Stimulated activated CD4-positive, alpha-beta T cell treated with anti-CD3 and anti-CD28 coated beads, Interleukin-2, amount 100 ng/mL, for 4 hours (primary cell): ENCODE results near the gene STIM2.

Source experiments
- DNase-seq: peaks from one replicate; pipeline ENCODE4 v3.0.0-alpha.2; 2020; ENCODE audit warnings: low read depth

Gene STIM2

GRCh38 chr4:27046851-27047250 is 186.2 kb downstream of the STIM2 start:
- DNase-seq = no peak

GRCh38 chr4:27048429-27049238 is 188.0 kb downstream of the STIM2 start:
- no peak for DNase-seq

- DNase-seq = no peak
These were observed 188.7 kb downstream of the STIM2 start for GRCh38 chr4:27049239-27049829.

GRCh38 chr4:27050731-27051130 is 190.1 kb downstream of the STIM2 start:
- DNase-seq = no peak

- DNase-seq = no peak
These were observed 194.7 kb downstream of the STIM2 start for GRCh38 chr4:27055221-27055760.

GRCh38 chr4:27056281-27056680 is 195.6 kb downstream of the STIM2 start:
- DNase-seq = no peak

- DNase-seq = no peak
These were observed 196.4 kb downstream of the STIM2 start for GRCh38 chr4:27057053-27057452.

GRCh38 chr4:27057662-27058061 is 197.0 kb downstream of the STIM2 start:
- DNase-seq = no peak

GRCh38 chr4:27058819-27059406 is 198.3 kb downstream of the STIM2 start:
- no peak for DNase-seq

GRCh38 chr4:27059446-27059845 is 198.8 kb downstream of the STIM2 start:
- no peak for DNase-seq

- no peak for DNase-seq
These were observed 201.6 kb downstream of the STIM2 start for GRCh38 chr4:27062256-27062655.

- DNase-seq = no peak
These were observed 205.9 kb downstream of the STIM2 start for GRCh38 chr4:27066591-27066990.

- no peak for DNase-seq
These were observed 207.7 kb downstream of the STIM2 start for GRCh38 chr4:27068151-27068867.
